GM18508 (cell line): ENCODE measurements around the gene ELMO1.

Experiments used
- ATAC-seq: cut with Tn5 transposase; IDR thresholded peaks from one replicate; pipeline ENCODE4 v1.9.1; 2021; ENCODE audit warnings: moderate number of reproducible peaks; ENCODE audit not compliant: insufficient read depth, unreplicated experiment

Gene ELMO1

GRCh38 chr7:37283716-37284115, 164.9 kb downstream of the ELMO1 start:
- no peak for ATAC-seq

DNA sequence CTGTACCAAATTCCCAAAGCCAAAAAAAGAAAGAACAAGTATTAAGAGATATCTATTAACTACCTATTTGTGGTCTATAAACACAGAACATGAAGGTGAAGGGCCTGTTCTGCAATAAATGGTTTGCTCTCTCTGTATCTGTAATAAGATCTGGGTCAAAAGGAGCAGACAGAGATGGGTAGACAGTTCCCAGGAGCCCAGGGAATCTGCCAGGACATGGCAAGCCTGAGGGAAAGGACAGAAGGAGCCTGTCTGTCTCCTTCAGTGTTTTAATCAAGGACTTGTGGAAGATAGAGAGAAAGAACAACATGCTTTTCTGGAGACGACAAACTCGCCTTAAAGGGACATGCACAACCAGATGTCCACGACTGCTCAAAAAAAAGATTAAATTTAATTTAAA, 165.7 kb downstream of the ELMO1 start:
- no peak for ATAC-seq

DNA sequence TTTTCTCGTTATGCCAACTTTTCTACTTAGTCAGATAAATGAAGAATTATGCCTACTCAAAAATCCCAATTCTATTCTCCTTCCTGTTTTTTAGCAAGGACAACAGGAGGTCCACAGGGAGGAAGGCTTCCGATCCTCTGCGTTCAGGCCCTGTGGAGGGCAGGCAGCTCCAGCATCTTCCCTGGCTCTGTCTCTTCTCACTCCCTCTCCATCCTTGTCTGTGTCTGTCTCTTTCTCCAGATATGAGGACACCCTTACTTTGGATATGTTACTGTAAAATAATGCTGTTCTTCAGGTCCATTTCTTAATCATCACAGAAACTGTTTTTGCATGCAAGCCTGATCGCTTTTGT, 166.6 kb downstream of the ELMO1 start:
- no peak for ATAC-seq

DNA sequence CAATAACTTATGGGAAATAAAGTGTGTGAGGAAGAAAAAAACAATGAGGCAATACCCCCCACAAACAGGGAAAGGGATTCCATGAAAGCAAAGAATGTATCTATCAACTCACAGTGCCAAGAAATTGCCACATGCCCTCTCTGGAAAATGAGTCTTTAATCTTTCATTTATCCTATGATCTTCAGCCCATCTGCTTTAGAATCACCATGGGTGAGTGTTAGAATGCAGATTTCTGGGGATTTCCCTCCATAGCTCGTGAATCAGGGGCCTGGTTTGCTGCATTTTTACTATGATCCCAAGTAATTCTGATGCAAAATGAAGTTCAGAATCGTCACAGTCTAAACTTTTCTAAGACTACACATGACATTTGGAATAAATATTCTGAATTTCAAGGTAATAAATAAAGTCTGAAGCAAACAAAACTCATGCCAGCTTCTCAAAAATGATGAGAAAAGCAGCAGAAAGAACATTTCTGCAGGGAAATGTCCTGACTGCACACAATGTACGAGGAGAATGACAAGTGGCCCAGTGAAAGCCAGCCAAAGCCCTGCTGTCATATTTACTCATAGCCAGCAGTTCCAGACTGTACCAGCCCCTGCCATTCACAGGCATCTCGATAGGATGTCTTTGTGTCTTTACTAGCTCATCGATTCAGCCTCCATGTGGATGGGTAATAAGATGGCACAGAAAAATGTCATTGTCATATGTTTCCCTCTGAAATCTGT, 167.1 kb downstream of the ELMO1 start:
- ATAC-seq, result no peak

GRCh38 chr7:37277513-37277912, 171.2 kb downstream of the ELMO1 start:
- ATAC-seq, result no peak

DNA sequence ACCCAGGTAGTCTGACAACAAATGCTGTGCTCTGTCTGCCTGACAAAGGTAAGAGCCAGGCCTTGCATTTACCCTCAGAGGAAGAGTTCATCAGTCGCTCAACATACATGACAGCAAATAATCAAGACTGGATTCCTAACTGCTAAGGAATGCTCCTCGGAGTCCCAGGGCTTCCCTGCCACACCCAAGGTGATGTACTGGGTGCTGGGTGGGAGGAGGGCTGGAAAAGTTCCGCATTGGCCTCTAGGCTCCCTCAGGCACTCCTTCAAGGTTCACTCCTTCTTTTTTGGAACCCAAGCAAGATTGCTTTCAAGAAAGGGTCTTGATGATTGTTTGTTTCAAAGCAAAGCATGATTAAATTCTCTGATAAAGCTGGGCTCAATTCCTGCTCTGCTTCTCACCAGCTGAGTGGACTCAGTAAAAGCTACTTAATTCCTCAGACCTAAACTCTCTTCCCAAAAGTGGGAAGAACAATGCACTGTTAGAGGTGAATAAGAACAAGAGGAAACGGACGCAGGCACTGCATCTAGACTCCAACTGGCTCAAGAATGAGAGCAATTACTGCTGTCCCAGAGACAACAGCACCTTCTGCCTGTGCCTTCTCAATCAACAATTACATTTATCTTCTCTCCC, 173.5 kb downstream of the ELMO1 start:
- ATAC-seq, result no peak

DNA sequence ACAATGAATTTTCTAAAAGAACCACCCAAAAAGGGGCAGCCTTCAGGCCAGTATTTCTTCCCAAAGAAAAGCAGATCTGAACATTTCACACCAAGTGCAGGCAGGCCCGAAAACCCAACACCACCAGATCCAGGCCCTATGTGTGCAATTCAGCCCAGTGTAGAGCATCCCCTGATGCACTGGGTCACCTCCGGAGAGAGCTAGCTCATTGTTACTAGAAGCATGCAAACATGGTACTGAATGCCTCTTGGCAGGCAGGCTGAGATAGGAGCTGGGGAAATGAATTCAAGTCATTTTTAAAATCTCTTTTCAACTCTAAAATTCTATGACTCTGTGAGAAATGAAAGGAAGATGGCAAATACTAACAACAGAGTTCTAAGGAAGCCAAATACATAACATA, 174.8 kb downstream of the ELMO1 start:
- ATAC-seq, result no peak

DNA sequence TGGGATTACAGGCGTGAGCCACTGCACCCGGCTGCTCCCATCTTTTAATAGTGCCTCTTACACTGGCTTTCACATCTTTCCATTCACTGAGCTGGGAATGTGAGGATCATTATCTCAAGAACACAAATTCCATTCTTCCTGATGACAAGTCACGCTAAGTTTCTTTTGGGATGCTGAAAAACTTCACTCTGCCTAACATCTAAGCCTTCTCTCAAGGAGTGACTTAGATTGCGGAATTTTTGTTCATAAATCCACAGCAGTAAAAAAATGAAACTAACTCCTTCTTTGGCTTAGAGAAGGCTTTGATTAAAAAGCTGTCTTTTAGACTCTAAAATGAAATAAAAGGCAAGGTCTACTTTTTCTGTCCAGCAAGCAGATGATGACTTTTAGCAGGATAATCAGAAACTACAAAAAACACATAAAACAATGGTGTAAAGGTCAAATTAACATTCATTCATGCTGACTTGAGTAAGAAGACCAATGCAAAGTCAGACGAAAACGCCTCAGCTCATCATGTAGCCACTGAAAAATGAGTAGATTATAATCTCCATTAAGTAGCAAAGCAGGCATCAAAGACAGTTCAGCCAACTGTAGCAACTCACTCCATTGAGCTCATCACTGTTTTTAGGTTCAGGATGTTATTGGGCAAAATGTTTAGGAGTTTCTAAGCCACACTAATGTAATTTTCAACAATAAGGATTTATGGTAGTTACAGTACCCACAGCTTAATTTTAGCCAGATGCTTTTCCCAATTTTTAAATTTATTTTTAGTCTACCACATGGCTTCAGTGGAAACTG, 178.8 kb downstream of the ELMO1 start:
- ATAC-seq, result no peak

DNA sequence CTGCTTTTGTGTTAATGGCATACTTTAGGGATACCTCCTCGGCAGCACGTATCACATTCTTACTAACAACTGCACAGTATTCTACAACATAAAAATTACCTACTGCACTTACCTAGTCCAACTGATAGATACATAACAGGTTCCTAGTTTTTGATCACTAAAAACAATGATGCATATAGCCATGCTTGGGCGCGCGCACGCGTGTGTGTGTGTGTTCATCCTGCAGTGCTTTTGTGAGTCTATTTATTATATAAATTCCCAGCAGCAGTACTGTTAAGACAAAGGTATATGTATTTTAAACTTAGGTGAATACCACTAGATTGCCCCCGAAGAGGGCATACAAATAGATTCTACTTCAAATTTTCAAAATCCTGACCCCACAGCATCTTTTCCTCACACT, 181.4 kb downstream of the ELMO1 start:
- no peak for ATAC-seq

DNA sequence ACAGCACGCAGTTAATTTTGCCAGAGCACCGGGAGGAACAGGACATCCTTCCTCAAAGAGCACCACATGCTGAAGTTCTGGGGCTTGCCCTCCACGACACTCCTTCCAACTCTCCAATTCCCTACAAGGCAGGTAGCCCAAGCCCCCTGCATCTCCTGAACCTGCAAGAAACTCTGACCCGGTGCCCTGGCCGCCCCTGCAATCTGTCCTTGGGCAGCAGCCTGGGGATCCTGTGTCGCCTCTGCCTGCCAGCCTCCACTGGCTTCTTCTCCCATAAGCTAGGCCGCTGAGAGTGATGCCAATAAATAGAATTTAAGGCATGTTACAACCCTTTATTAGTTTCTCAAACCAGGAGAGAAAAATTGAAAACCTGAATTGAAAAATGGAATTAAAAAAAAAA, 182.8 kb downstream of the ELMO1 start:
- ATAC-seq, result no peak

DNA sequence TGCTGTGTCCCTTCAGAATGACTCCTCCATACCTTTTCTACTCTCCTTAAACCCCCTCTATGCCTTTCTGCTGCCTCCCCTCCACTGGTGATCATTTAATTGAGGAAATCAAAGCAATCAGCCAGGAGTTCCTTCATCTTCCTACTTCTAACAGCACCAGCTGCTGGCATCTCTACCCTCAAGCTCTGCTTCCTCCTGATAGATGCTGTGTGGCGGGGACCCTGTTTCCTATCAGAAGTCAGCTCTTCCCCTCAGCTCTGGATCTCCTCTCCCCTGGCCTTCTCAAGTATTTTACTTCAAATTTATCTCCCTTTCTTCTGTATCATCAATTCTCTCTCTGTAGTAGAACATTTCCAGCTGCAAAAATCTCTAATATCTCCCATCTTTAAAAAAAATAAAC, 183.7 kb downstream of the ELMO1 start:
- no peak for ATAC-seq

GRCh38 chr7:37262181-37262580, 186.5 kb downstream of the ELMO1 start:
- ATAC-seq, result no peak

- ATAC-seq, result no peak
These were observed 189.3 kb downstream of the ELMO1 start for GRCh38 chr7:37259319-37259821.

DNA sequence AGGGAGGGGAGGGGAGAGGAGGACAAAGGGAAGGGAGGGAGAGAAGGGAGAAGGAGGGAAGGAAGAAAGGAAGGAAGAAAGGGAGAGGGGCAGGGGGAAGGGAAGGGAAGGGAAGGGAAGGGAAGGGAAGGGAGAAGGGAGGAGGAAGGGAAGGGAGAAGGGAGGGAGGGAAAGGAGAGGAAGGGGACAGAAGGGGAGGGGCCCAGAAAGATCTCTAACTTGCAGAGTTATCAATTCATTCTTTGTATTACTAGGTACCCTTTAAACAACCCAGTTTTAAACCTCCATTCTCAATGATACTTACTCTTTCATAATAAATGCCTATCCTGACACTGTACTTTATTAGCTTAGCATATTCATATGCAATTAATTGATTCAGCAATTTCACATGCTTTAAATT, 192.0 kb downstream of the ELMO1 start:
- ATAC-seq, result no peak

- no peak for ATAC-seq
These were observed 193.2 kb downstream of the ELMO1 start for GRCh38 chr7:37255327-37255944.

- no peak for ATAC-seq
These were observed 197.4 kb downstream of the ELMO1 start for GRCh38 chr7:37251222-37251621.

- no peak for ATAC-seq
These were observed 199.4 kb downstream of the ELMO1 start for GRCh38 chr7:37249240-37249639.

DNA sequence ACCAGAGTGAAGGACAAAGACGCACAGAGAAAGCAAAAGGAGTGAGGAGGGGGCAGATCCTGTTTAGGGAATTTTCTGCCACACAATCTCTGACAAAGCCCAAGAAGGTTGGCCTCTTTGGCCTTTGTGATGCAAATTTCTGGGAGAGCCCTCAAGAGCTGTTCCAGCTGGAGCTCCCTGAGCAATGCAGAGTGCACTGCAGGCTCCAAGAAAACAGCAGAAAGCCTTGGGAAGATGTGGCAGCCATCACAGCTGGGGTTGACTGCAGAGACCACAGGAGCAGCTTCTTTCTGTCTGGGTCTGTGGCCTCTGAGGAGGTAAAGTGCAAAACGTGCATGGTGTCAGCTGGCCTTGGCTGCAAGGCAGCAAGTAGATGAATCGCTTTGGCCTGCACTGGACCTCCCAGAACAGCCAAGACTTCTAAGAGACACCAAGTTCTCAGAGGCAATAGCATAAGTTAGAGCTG, 200.2 kb downstream of the ELMO1 start:
- no peak for ATAC-seq

GRCh38 chr7:37247861-37248260, 200.8 kb downstream of the ELMO1 start:
- ATAC-seq, result no peak

DNA sequence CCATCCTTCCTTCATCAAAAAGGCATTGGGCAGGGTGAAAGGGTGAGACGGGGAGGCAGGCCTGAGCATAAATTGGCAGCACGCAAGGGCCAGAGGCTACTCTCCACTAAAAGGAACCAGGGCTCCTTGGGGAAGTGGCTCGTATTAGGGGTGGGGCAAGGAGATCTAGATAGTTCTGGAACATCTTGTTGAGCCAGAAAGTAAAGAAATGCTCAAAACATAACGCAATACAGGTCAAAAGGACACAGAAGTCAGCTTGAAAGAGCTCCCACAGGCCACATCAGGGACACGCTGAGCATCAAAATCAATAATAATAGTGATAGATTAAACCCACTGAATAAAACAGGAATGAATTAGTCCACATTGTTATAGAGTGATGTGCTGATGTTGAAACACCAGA, 203.1 kb downstream of the ELMO1 start:
- ATAC-seq, result no peak

DNA sequence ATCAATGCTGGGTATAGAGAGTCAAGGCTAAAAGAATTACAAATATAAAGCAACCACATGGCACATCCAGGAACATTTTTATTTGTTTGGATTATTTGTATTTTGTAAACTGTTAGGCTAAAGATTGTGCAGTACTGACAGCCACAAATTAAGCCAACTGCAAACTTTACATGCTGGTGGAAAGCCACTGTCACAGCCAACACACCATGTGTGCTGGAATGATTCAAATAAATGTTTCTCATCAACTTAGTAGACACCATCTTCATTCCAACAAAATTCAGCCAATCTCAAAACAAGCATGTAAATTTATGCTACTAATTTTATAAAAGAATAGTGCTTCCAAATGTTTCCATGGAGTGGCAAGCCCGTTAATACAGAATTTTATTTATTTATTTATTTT, 211.8 kb downstream of the ELMO1 start:
- no peak for ATAC-seq
